Testis (tissue), 3 donors: ENCODE data around the gene CFAP46. TPM values are rescaled to one million over a fixed set of nuclear protein-coding genes. Genes with fewer than 3 reads are reported as not detected.
"Not testable (repeated sequence)": the region's sequence is repeated elsewhere in the genome, so short reads cannot be mapped to it uniquely, and the experiment has no call there.

Experiments
- DNase-seq: peaks from one replicate; pipeline ENCODE4 v3.0.0-alpha.2; 2019
- H3K27ac ChIP-seq, 2 donors: fragments of 200-600 bp; sonication (generic); one replicate each; pipeline ENCODE4 v1.5.1; 2019
- H3K27me3 ChIP-seq: fragments of 200-600 bp; sonication (generic); one replicate; pipeline ENCODE4 v1.5.1; 2019
- H3K36me3 ChIP-seq: fragments of 200-600 bp; sonication (generic); one replicate; pipeline ENCODE4 v1.5.1; 2017; ENCODE audit warnings: low read depth; ENCODE audit errors: missing control alignments
- H3K4me1 ChIP-seq: fragments of 200-600 bp; sonication (generic); one replicate; pipeline ENCODE4 v1.5.1; 2019
- H3K4me3 ChIP-seq, 2 donors: fragments of 200-600 bp; sonication (generic); one replicate each; pipeline ENCODE4 v1.5.1; 2017 to 2019
- H3K9me3 ChIP-seq: fragments of 200-600 bp; sonication (generic); one replicate; pipeline ENCODE4 v1.5.1; 2017
- CTCF ChIP-seq, 3 experiments: fragments of 450-650 bp in 2 of 3; fragments of 200-600 bp in 1 of 3; sonication (generic) in 1 of 3; IDR thresholded peaks; one replicate each; pipeline ENCODE4 v1.5.1; 2016 to 2019; ENCODE audit warnings: antibody characterized with exemption in 3 of 3, mild to moderate bottlenecking in 2 of 3, moderate library complexity in 1 of 3
- POLR2A ChIP-seq: fragments of 450-650 bp; IDR thresholded peaks from one replicate; pipeline ENCODE4 v1.6.1; 2017; ENCODE audit warnings: antibody characterized with exemption, mild to moderate bottlenecking, moderate library complexity
- WGBS, 2 donors: methylation state at CpG; one replicate each; pipeline ENCODE4 v1.1.5; 2018; 5-methylcytosine and 5-hydroxymethylcytosine counted together
- intact Hi-C: fragments of 100-400 bp; cut with DNase I; formaldehyde crosslinking; loops from one replicate; pipeline ENCODE4 v1.15.1; 2023; ENCODE audit warnings: low total_unique reads
- polyA plus RNA-seq: library from polyadenylated mRNA; stranded (reverse); fragments of 350-450 nt; fragmentation: Illumina TruSeq; extraction: RNeasy Lipid Tissue Mini Kit (QIAGEN cat#74804); gene quantifications from one replicate; pipeline ENCODE4 v1.2.3, GENCODE V29; 2014; ENCODE audit warnings: low read depth, low replicate concordance; ENCODE audit not compliant: insufficient read depth
- total RNA-seq, 2 donors: library from RNA; depleted of rRNA; stranded (reverse); fragments of >200 nt; gene quantifications; one replicate each; pipeline ENCODE4 v1.2.3, GENCODE V29; 2016

The CFAP46 gene
- total and polyA plus RNA-seq, 3 donors from 2014 or later = 36.0 to 67.6 (median 59.0) TPM

DNA sequence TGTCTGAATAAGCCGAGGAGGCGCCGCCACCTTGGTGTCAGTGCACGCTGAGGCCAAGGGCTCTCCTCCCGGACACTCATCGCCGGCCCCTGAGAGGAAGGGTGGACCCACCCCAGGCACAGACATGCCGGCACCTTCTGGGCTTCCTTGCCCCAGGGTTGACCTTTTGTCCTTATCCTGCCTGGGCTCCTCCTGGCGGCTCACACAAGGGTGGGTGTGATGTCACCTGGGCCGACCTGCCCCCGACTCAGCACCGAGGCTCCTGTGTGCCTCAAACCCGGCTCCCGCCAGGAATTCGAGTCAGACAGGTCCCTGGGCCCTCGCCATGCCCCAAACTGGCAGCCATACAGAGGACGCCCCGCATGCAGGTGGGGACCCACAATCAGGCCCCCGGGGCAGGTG, 17.7 kb upstream of the CFAP46 start:
- Histone ChIP-seq H3K4me1 (no peaks in the 10 kb centered on the region), H3K27ac (no peak overlapping the region), H3K27me3 (no peaks in the 10 kb centered on the region), H3K36me3 (no peaks in the 10 kb centered on the region), H3K4me3 (no peak overlapping the region), H3K9me3 (no peaks in the 10 kb centered on the region)
- no peak for DNase-seq
- TF ChIP-seq CTCF (IDR thresholded peaks at IDR 0.05) = no peak
- TF ChIP-seq POLR2A = no peak
- 80 to 87% methylated on average over 4 to 19 of the region's 19 CpGs for WGBS, 2 donors
- intact Hi-C loops = no loop called here

DNA sequence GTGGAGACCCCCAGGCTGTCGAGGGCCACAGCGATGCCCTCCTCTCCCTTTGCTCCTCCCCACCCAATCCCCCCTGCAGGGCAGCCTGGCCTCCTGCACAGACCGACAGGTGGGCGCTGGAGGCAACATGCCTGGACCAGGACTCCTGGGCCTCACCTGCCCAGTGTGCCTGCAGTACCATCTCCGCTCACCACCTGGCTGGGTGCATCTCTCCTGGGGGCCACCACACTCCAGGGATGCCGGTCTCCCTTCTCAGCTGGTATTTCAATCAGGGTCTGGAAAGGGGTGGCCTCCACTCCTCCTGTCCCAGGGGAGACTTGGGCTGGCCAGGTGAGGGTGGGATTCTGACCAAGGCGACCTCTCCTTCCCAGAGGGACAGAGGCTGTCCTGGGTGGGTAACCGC, 17.2 kb upstream of the CFAP46 start:
- H3K27ac ChIP-seq = no peak overlapping the region
- H3K4me1 ChIP-seq = no peaks in the 10 kb centered on the region
- DNase-seq = no peak
- no peak overlapping the region for H3K4me3 ChIP-seq
- no peak for TF ChIP-seq POLR2A
- 94% methylated on average over 8 of the region's 8 CpGs; no CpG with 5 or more reads in 1 of the 2 donors for WGBS, 2 donors
- no peaks in the 10 kb centered on the region for H3K27me3 ChIP-seq
- intact Hi-C loops = no loop called here
- no peaks in the 10 kb centered on the region for H3K36me3 ChIP-seq
- H3K9me3 ChIP-seq = no peaks in the 10 kb centered on the region

- TF ChIP-seq POLR2A (no peak), CTCF (IDR thresholded peaks at IDR 0.05) (no peak)
These were observed 16.7 kb upstream of the CFAP46 start for GRCh38 chr10:132958883-132959558.

GRCh38 chr10:132957981-132958882, 15.9 kb upstream of the CFAP46 start:
- TF ChIP-seq CTCF (IDR thresholded peaks at IDR 0.05) (no peak), POLR2A (no peak)
- no peak for DNase-seq
- H3K27ac ChIP-seq = no peak overlapping the region
- no peak overlapping the region for H3K4me3 ChIP-seq
- H3K36me3 ChIP-seq = no peaks in the 10 kb centered on the region
- intact Hi-C loops = no loop called here
- H3K27me3 ChIP-seq = no peaks in the 10 kb centered on the region
- no peaks in the 10 kb centered on the region for H3K9me3 ChIP-seq
- WGBS, 2 donors = 88 to 89% methylated on average over 17 to 34 of the region's 34 CpGs
- H3K4me1 ChIP-seq = no peaks in the 10 kb centered on the region

More at GRCh38 chr10:132958883-132959558, 16.7 kb upstream of the CFAP46 start:
- Histone ChIP-seq H3K36me3 (no peaks in the 10 kb centered on the region), H3K27ac (no peak overlapping the region), H3K27me3 (no peaks in the 10 kb centered on the region), H3K4me1 (no peaks in the 10 kb centered on the region), H3K9me3 (no peaks in the 10 kb centered on the region), H3K4me3 (no peak overlapping the region)
- intact Hi-C loops = no loop called here
- 68 to 84% methylated on average over 21 to 23 of the region's 23 CpGs for WGBS, 2 donors
- DNase-seq = no peak

- no peak for TF ChIP-seq CTCF (IDR thresholded peaks at IDR 0.05)
- no peak for TF ChIP-seq POLR2A
- Histone ChIP-seq H3K4me1 (no peaks in the 10 kb centered on the region), H3K27ac (no peak overlapping the region), H3K4me3 (no peak overlapping the region), H3K27me3 (no peaks in the 10 kb centered on the region), H3K36me3 (no peaks in the 10 kb centered on the region), H3K9me3 (no peaks in the 10 kb centered on the region)
- WGBS, 2 donors = 95% methylated on average over 9 to 10 of the region's 10 CpGs
- intact Hi-C loops = no loop called here
- no peak for DNase-seq
These were observed 14.8 kb upstream of the CFAP46 start for GRCh38 chr10:132957131-132957530.

DNA sequence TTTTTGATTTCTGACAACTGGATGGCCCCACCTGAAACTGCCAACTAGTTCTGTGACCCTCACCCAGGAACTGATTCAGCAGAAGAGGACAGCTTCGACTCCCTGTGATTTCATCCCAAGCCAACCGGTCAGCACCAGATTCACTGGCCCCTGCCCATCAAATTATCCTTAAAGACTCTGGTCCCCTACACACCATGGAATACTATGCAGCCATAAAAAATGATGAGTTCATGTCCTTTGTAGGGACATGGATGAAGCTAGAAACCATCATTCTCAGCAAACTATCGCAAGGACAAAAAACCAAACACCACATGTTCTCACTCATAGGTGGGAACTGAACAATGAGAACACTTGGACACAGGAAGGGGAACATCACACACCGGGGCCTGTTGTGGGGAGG, 13.9 kb upstream of the CFAP46 start:
- H3K4me3 ChIP-seq, H3K36me3 ChIP-seq, H3K4me1 ChIP-seq, DNase-seq, H3K27ac ChIP-seq, H3K27me3 ChIP-seq, H3K9me3 ChIP-seq, intact Hi-C loops: not testable (repeated sequence)
- 93 to 96% methylated on average over 4 of the region's 4 CpGs for WGBS, 2 donors
